22Rv1 (cell line): ENCODE results near the gene VANGL2.

Source experiments
- ZFX ChIP-seq: fragments of 450-650 bp; IDR thresholded peaks from 2 replicates; pipeline ENCODE4 v1.6.1; 2017; ENCODE audit warnings: antibody characterized with exemption, borderline replicate concordance
- TF ChIP-seq, protein P1 (sequence below): fragments of 450-650 bp; IDR thresholded peaks from 2 replicates; pipeline ENCODE4 v1.5.1; 2017; ENCODE audit warnings: mild to moderate bottlenecking

DNA sequence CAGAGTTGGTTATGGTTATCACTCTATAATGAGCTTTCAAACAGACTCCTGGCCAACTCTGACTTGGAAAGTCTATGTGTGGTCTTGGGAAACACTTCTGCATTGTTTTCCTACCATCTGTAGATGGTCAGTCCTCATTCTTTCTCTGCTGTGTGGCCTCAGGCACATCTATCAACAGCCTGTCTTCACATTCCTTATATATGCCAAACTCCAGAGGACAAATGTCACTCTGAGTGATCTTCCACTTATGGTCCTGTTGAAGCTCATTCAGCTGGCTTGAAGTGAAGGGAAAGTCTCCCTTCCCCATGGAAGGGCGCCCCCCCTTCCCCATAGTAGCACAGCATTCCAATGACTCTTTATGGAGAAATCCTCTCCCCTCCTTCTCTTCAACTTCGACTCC is 58.7 kb downstream of the VANGL2 start:
- TF ChIP-seq, protein P1, sequence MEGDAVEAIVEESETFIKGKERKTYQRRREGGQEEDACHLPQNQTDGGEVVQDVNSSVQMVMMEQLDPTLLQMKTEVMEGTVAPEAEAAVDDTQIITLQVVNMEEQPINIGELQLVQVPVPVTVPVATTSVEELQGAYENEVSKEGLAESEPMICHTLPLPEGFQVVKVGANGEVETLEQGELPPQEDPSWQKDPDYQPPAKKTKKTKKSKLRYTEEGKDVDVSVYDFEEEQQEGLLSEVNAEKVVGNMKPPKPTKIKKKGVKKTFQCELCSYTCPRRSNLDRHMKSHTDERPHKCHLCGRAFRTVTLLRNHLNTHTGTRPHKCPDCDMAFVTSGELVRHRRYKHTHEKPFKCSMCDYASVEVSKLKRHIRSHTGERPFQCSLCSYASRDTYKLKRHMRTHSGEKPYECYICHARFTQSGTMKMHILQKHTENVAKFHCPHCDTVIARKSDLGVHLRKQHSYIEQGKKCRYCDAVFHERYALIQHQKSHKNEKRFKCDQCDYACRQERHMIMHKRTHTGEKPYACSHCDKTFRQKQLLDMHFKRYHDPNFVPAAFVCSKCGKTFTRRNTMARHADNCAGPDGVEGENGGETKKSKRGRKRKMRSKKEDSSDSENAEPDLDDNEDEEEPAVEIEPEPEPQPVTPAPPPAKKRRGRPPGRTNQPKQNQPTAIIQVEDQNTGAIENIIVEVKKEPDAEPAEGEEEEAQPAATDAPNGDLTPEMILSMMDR = no peak
- no peak for TF ChIP-seq ZFX
